Dendritic cell treated with granulocyte-macrophage colony-stimulating factor and Interleukin-4, amounts not matched to agents 40 ng/mL and 50 ng/mL, for 4 days (primary cell): ENCODE measurements around the gene QPCT.

Source experiments
- H3K27ac Mint-ChIP-seq: one replicate; pipeline ENCODE4 v1.8.0; 2022; ENCODE audit warnings: mild to moderate bottlenecking, mixed read lengths
- H3K27me3 Mint-ChIP-seq: one replicate; pipeline ENCODE4 v1.8.0; 2022; ENCODE audit warnings: mild to moderate bottlenecking, mixed read lengths
- H3K36me3 Mint-ChIP-seq: one replicate; pipeline ENCODE4 v1.8.0; 2022; ENCODE audit warnings: low read depth, mixed read lengths
- H3K4me1 Mint-ChIP-seq: one replicate; pipeline ENCODE4 v1.8.0; 2022; ENCODE audit warnings: low read depth, mixed read lengths
- H3K4me3 Mint-ChIP-seq: one replicate; pipeline ENCODE4 v1.8.0; 2022; ENCODE audit warnings: mild to moderate bottlenecking, moderate library complexity, mixed read lengths
- H3K9me3 Mint-ChIP-seq: one replicate; pipeline ENCODE4 v1.8.0; 2022; ENCODE audit warnings: mixed read lengths
- intact Hi-C: fragments of 100-400 bp; cut with micrococcal nuclease; formaldehyde crosslinking; loops from one replicate; pipeline ENCODE4 v1.15.0; 2022

QPCT gene

GRCh38 chr2:37333256-37333655, 11.2 kb upstream of the QPCT start:
- Mint-ChIP-seq H3K4me3 (no peak overlapping the region), H3K9me3 (no peaks in the 10 kb centered on the region)

DNA sequence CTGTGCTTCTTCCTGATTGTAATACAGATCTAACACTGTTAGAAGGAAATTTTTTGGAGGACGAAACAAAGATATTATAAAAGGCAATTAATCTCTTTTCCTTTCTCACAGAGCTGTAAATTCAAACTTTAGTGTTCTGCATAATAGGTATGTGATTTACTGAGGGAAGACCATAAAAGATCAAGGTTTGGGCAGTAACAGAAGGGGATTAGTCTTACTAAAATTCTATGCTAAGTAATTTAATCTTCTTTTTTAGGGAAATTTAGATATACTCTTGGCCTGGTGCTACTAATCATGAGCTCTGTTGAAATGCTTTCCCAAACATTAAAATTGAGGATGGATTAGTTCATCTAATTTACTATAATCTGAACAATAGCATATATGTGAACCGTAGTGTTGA, 8.8 kb upstream of the QPCT start:
- intact Hi-C loops, result loop anchor here (10.0 kb wide), 1 partner anchor 549 kb away; no protein-coding TSS in a partner anchor
- Mint-ChIP-seq H3K27me3 (no peaks in the 10 kb centered on the region), H3K4me3 (no peak overlapping the region), H3K9me3 (no peaks in the 10 kb centered on the region), H3K36me3 (no peaks in the 10 kb centered on the region), H3K27ac (no peak overlapping the region), H3K4me1 (peaks cover 30% of the 10 kb centered on the region)

More at GRCh38 chr2:37333256-37333655, 11.2 kb upstream of the QPCT start:
- Mint-ChIP-seq H3K4me1 (peaks cover 25% of the 10 kb centered on the region), H3K27ac (no peak overlapping the region), H3K27me3 (no peaks in the 10 kb centered on the region), H3K36me3 (no peaks in the 10 kb centered on the region)
- intact Hi-C loops, result loop anchor here (10.0 kb wide), 1 partner anchor 552 kb away; no protein-coding TSS in a partner anchor

DNA sequence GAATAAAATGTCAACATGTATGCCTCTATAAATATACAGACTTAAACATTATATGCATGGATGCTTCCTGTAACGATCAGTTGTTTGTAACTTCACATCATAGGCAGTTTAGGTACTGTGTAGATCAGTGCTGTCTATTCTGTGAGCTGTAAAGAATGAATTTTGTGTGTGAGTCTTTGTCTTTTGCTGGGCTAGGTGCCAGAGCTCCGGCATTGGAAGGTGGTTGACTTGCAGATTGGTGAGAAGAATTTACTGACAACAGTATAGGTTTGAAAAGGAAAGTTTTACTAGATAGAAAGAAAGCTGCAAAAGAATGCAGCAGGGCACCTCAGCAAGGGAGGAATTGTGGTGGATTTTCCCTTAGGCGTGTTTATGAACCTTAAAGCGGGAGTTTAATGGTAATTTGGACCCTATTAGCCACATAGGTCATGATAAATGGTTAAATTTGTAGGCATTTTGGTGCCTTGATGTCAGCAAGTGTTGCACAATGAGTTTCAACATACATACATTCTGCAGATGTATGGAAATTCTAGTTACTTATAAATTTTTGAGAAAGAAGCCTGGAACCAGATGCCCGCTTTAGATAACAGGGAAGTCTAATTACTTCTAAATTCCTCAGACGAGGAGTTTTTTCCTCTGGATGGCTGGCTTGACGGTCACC, 6.7 kb upstream of the QPCT start:
- Mint-ChIP-seq H3K36me3 (no peaks in the 10 kb centered on the region), H3K9me3 (no peaks in the 10 kb centered on the region), H3K27me3 (no peaks in the 10 kb centered on the region), H3K27ac (no peak overlapping the region), H3K4me3 (no peak overlapping the region), H3K4me1 (peaks cover 32% of the 10 kb centered on the region)
- intact Hi-C loops, result loop anchor here (10.0 kb wide), 1 partner anchor 547 kb away; no protein-coding TSS in a partner anchor

DNA sequence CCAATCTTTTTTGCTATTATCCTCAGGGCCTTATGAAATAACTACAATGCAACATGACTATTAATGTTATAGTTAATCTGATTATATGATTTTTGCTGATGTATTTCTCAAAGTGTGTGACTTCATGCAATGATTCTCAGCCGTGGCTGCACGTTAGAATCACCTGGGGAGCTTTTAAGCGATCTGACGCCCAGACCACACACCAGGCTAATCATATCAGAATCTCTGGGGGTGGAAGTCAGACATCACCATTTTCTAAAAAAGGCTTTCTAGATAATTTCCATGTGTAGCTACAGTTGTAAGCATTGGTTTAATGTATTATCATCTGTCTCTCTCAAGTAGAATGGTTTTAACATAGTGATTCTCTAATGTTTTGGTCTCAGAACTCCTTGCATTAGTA, 5.5 kb upstream of the QPCT start:
- no peaks in the 10 kb centered on the region for H3K9me3 Mint-ChIP-seq
- no peak overlapping the region for H3K4me3 Mint-ChIP-seq
- peaks cover 35% of the 10 kb centered on the region for H3K4me1 Mint-ChIP-seq
- H3K27ac Mint-ChIP-seq, result no peak overlapping the region
- H3K27me3 Mint-ChIP-seq, result no peaks in the 10 kb centered on the region
- intact Hi-C loops, result loop anchor here (10.0 kb wide), 1 partner anchor 546 kb away; no protein-coding TSS in a partner anchor
- no peaks in the 10 kb centered on the region for H3K36me3 Mint-ChIP-seq

GRCh38 chr2:37340637-37341036, 3.8 kb upstream of the QPCT start:
- Mint-ChIP-seq H3K4me3 (no peak overlapping the region), H3K4me1 (peaks cover 41% of the 10 kb centered on the region), H3K36me3 (peaks cover 9% of the 10 kb centered on the region), H3K27me3 (no peaks in the 10 kb centered on the region), H3K27ac (no peak overlapping the region), H3K9me3 (no peaks in the 10 kb centered on the region)
- intact Hi-C loops, result no loop called here

DNA sequence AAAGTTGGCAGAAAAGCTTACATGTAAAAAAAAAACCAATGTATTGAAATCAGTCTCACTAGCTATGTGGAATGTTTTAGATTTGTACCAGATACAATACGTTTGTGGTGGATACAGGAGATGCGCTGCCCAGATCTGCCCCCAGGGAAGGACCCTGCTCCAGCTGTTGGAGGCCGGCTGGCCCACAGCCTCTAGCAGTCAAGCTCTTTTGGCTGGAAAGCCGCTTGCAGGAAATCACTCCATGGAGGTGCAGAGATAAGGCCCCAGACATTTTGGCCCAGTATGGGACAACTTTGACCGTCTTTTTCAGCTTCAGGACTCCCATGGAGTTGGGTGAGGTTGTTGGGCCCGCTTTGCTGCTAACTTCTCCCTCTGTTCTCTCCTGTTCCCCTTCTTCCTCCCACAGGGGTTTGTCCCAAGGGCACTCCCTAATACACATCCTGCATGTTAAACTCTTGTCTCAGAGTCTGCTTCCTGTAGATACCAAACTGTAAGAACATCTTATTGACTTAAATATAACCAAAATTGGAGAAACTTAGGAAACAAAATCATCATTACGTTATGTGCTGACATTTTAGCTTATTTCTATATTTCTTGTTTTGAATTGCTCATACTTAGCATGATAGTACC, 1.7 kb upstream of the QPCT start:
- intact Hi-C loops, result no loop called here
- Mint-ChIP-seq H3K4me1 (peaks cover 54% of the 10 kb centered on the region), H3K27ac (peak overlapping the region; percentile 88), H3K4me3 (peak overlapping the region; percentile 17), H3K36me3 (peaks cover 11% of the 10 kb centered on the region), H3K9me3 (no peaks in the 10 kb centered on the region), H3K27me3 (no peaks in the 10 kb centered on the region)

DNA sequence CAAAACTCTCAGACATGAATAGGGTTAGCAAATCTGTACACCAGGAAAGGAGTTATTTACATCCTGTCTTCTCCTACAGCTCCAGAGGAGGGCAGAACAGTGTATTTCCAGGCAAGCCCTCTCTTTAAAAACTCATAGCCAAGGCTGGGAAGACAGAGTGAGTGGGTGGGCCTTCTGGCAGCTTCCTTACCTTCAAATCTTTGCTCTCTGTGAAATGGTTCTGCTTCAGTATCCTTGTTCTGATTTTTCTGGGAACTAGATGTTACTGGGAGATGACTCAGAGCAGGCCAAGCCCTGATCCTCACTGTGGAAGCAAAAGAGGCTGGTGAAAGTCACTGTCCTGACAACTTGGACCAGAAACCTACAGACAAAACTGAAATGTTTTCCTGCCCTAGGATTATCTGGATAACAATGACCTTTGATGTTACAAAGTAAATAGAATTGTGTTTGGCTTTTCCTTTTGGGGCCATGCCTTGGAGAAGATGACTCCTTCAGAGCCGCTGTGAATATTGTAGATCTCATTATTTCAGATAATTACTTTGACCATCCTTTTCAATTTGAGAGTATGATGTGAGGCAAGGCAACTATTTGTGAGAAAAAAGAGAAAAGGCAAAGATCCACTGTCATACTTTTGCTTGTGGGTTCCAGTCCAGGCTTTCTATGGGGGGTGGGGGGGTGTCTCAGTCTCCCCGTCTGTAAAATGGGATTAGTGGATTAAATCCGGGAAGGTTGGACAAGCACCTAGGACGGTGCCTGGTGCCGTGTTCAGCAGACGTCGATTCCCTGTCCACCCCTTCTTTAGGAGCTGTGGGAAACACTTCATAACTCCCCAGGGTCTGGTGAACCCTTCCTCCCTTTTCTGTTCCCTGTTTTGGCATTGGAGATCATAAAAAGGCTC, 644 bp upstream of the QPCT start:
- peak overlapping the region; percentile 86 for H3K4me3 Mint-ChIP-seq
- intact Hi-C loops, result loop anchor here (2.0 kb wide), 1 partner anchor 47 kb away; no protein-coding TSS in a partner anchor
- H3K9me3 Mint-ChIP-seq, result no peaks in the 10 kb centered on the region
- no peaks in the 10 kb centered on the region for H3K27me3 Mint-ChIP-seq
- peaks cover 55% of the 10 kb centered on the region for H3K4me1 Mint-ChIP-seq
- H3K27ac Mint-ChIP-seq, result peak overlapping the region; percentile 88
- peaks cover 16% of the 10 kb centered on the region for H3K36me3 Mint-ChIP-seq

GRCh38 chr2:37348155-37348554, 3.7 kb downstream of the QPCT start:
- H3K27me3 Mint-ChIP-seq, result no peaks in the 10 kb centered on the region
- H3K27ac Mint-ChIP-seq, result peak overlapping the region; percentile 18

GRCh38 chr2:37349231-37349860, 4.9 kb downstream of the QPCT start:
- intact Hi-C loops, result no loop called here
- Mint-ChIP-seq H3K4me1 (peaks cover 53% of the 10 kb centered on the region), H3K27me3 (no peaks in the 10 kb centered on the region), H3K27ac (peak overlapping the region; percentile 16), H3K9me3 (no peaks in the 10 kb centered on the region), H3K4me3 (no peak overlapping the region), H3K36me3 (peaks cover 46% of the 10 kb centered on the region)

More at GRCh38 chr2:37348155-37348554, 3.7 kb downstream of the QPCT start:
- peaks cover 65% of the 10 kb centered on the region for H3K4me1 Mint-ChIP-seq
- no peaks in the 10 kb centered on the region for H3K9me3 Mint-ChIP-seq
- peaks cover 37% of the 10 kb centered on the region for H3K36me3 Mint-ChIP-seq
- intact Hi-C loops, result no loop called here
- no peak overlapping the region for H3K4me3 Mint-ChIP-seq

GRCh38 chr2:37350034-37350433, 5.6 kb downstream of the QPCT start:
- H3K4me3 Mint-ChIP-seq, result no peak overlapping the region
- peak overlapping the region; percentile 16 for H3K27ac Mint-ChIP-seq
- intact Hi-C loops, result no loop called here
- no peaks in the 10 kb centered on the region for H3K27me3 Mint-ChIP-seq
- H3K36me3 Mint-ChIP-seq, result peaks cover 46% of the 10 kb centered on the region
- no peaks in the 10 kb centered on the region for H3K9me3 Mint-ChIP-seq
- H3K4me1 Mint-ChIP-seq, result peaks cover 48% of the 10 kb centered on the region

DNA sequence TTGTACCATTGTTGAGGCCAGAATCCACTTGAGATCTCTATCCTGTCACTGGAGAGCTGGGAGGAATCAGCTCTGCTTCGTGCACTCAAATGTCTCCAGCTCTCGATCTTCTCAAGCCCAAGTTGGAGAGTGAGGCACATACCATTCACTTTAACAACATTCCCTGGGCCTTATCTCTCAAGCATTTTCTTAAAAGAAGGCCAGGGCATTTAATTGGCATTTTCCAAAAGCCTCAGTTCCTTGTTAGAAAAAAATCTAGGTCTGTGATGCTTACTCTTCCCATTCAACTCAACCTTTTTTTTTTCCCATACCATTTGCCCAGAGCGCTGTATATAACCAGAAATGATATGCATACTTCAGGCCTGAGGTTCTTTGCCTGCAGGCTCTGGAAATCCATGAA, 10.1 kb downstream of the QPCT start:
- no peak overlapping the region for H3K4me3 Mint-ChIP-seq
- peaks cover 41% of the 10 kb centered on the region for H3K4me1 Mint-ChIP-seq
- H3K9me3 Mint-ChIP-seq, result no peaks in the 10 kb centered on the region
- H3K27me3 Mint-ChIP-seq, result no peaks in the 10 kb centered on the region
- intact Hi-C loops, result no loop called here
- peaks cover 61% of the 10 kb centered on the region for H3K36me3 Mint-ChIP-seq
- no peak overlapping the region for H3K27ac Mint-ChIP-seq

DNA sequence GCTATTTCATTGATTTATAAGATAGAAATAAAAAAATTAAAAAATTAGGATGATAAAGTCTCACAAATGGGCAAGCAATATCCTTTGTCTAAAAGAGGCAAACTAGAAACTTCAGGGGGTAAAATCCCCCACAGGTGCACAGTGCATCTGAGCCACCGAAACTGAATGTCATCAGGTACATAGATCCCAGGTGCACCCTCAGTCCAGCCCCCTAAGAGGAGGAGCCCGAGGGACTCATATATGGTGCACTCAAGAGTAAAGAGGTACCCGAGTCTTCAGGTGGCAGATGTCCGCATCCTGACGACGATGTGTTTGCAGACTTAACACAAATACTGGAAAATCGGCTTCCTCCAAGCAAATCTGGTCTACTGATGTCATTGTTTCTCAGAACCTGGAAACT, 11.3 kb downstream of the QPCT start:
- H3K36me3 Mint-ChIP-seq, result peaks cover 63% of the 10 kb centered on the region
- H3K4me1 Mint-ChIP-seq, result peaks cover 41% of the 10 kb centered on the region
- H3K9me3 Mint-ChIP-seq, result no peaks in the 10 kb centered on the region
- H3K27me3 Mint-ChIP-seq, result no peaks in the 10 kb centered on the region
- intact Hi-C loops, result no loop called here
- H3K4me3 Mint-ChIP-seq, result no peak overlapping the region
- H3K27ac Mint-ChIP-seq, result no peak overlapping the region

- intact Hi-C loops, result no loop called here
- H3K4me3 Mint-ChIP-seq, result no peak overlapping the region
- H3K27ac Mint-ChIP-seq, result no peak overlapping the region
- H3K4me1 Mint-ChIP-seq, result peaks cover 42% of the 10 kb centered on the region
- H3K36me3 Mint-ChIP-seq, result peaks cover 65% of the 10 kb centered on the region
- no peaks in the 10 kb centered on the region for H3K9me3 Mint-ChIP-seq
- H3K27me3 Mint-ChIP-seq, result no peaks in the 10 kb centered on the region
Measured at GRCh38 chr2:37356299-37356698, 11.9 kb downstream of the QPCT start.
